Fibroblast of lung (primary cell): ENCODE data around the gene UBE2L3.

ENCODE experiments used
- EZH2 ChIP-seq: IDR thresholded peaks from 2 replicates; pipeline ENCODE4 v1.5.1; 2012; ENCODE audit warnings: low read length, control low read depth, mild to moderate bottlenecking; ENCODE audit errors: missing control alignments
- TF ChIP-seq, protein P1 (sequence below), 2 donors: IDR thresholded peaks in 1 of 2; conservative IDR thresholded peaks in 1 of 2; 1 replicate in 1 of 2; 2 replicates in 1 of 2; pipeline ENCODE4 v1.5.1; 2011 to 2012; ENCODE audit warnings: low read length in 2 of 2, control low read depth in 1 of 2, inconsistent platforms in 1 of 2, low read depth in 1 of 2, mild to moderate bottlenecking in 1 of 2

DNA sequence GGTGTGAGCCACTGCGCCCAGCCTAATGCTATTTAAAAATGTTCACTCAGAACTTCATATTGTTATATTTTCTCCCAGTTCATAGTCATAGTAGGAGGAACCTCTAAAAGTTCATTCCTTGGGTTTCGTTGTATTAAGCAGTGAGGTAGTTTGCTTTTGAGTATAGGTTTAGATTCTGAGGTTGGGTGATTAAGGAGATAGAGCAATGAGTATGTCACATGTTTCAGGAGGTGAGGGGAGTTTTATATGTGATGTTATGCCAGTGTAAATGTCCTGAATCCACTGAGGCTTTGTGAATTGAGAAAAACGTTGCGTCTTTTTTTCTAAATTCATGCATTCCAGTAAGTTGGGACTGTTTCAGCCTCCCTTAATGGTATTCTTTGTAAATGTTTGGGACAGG is 4.2 kb downstream of the UBE2L3 start:
- TF ChIP-seq, protein P1, sequence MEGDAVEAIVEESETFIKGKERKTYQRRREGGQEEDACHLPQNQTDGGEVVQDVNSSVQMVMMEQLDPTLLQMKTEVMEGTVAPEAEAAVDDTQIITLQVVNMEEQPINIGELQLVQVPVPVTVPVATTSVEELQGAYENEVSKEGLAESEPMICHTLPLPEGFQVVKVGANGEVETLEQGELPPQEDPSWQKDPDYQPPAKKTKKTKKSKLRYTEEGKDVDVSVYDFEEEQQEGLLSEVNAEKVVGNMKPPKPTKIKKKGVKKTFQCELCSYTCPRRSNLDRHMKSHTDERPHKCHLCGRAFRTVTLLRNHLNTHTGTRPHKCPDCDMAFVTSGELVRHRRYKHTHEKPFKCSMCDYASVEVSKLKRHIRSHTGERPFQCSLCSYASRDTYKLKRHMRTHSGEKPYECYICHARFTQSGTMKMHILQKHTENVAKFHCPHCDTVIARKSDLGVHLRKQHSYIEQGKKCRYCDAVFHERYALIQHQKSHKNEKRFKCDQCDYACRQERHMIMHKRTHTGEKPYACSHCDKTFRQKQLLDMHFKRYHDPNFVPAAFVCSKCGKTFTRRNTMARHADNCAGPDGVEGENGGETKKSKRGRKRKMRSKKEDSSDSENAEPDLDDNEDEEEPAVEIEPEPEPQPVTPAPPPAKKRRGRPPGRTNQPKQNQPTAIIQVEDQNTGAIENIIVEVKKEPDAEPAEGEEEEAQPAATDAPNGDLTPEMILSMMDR (conservative IDR thresholded peaks at IDR 0.05 in 1 of 2, IDR thresholded peaks at IDR 0.05 in 1 of 2; ENCODE audit: low read depth in 1 of 2, low read length in 2 of 2): no peak
- TF ChIP-seq EZH2: no peak
